Pons (tissue), 1 donor: Measurements from ENCODE around the gene USP10.

Experiments used
- DNase-seq: peaks from one replicate; pipeline ENCODE4 v3.0.0-alpha.2; 2016; ENCODE audit warnings: low spot score

Gene USP10

DNA sequence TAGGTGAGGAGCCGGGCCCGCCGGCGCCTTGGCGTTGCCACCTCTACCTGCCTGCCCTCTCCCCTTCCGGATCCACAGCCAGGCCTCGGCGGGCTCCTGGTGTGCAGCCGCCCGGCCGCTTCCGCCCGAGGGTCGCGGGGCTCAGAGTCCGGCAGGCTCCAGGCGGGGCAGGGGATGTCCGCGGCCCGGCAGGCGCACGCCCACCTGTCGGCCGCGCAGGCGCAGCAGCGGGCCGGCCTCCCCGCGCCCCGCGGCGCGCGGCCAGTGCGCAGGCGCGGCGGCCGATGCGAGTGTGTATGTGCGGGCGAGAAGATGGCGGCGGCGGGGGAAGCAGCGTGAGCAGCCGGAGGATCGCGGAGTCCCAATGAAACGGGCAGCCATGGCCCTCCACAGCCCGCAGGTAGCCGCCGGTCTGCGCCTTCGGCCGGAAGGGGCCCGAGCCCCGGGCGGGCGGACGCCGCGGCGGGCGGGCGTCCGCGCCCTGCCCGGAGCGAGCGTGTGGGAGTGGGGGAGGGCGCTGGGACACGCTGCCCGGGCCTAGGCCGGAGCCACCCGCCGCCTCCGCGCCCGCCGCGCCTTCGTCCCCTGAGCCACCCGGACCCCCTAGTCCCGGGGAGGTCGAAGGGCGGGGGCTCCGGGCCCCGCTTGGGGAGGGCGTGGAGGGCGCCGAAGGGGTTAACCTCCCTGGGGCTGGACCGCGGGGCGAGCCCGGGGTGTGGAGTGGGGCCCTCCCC is at the start of gene USP10:
USP10 (plus strand) TSS at position 289 of the 734 bp plus-strand sequence; CDS start at position 380, 91 bp downstream.
- peak; percentile 62 for DNase-seq

DNA sequence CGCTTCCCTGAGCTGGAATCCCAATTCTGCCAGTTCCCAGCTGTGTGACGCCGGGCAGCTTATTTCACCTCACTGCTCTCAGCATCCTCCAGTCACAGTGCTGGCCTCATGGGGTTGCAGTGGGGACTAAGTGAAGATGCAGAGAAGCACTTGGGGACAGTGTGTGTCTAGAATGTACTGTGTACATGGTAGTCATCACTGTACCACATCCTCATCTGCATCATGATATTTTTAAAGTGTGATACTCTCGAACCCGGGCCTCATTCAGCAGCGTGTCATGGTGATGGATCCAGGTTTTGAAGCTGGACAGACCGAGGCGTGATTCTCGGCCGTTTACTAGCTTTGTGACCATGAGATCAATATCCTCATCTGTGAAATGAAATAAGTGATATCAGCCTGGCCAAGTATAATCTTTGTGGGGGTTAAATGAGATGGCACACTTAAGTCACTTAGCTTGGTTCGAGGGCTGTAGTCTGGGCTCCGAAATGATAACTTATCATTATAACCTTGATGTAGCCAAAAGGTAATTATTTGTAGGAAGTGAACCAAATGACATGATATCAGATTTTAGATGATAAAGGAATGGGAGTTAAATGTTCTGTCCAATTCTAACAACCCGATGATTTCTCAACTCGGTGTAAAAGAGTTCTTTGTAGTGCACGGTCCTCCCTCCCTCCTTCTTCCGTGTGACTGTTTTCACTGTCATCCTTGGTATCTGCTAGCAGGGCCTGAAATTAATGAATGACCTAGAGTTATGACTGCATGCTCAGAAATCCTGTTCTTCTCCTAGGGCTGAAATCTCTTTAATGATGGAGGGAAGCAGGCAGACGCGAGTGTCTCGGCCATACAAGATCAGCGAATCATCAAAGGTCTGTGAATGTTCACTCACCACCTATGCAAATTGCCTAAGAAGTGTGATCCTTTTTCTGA is 49.5 kb upstream of the USP10 start:
- DNase-seq: peak; percentile 25

DNA sequence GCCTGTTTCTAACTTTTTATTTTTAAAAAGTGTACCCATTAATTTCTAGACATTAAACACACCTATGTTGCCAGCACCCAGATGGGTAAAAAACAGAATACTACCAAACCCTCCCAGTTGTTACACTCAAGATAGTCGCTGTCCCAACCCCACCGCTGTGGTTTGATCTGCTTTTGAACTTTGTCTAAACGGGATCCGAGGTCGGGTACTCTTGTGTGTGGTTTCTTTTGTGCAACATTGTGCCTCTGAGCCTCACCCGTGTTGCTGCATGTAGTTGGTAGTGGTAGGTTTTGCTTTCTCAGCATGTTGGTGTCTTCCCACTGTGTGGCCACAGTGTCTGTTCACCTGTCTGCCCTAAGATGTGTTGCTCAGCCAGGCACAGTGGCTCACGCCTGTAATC is 47.2 kb upstream of the USP10 start:
- no peak for DNase-seq

GRCh38 chr16:84654238-84654637 is 45.6 kb upstream of the USP10 start:
- no peak for DNase-seq

DNA sequence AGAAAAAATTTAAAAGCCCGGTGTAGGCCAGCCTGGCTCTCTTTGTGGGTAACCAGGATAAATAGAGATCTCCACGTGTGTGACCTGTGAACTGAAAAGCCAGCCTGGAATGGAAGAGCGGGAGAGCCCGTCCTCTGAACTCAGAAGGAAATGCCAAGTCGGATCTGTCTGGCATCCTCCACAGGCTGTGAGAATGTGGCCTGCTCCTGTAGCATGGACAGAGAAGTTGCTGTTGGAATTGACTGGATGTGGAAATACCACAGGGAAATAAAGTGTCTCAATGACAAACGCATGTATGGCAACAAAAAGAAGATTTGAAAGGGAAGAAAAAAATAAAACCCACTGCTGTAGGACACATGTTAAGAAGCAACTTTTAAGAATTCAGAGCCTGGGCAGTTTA is 44.8 kb upstream of the USP10 start:
- no peak for DNase-seq

DNA sequence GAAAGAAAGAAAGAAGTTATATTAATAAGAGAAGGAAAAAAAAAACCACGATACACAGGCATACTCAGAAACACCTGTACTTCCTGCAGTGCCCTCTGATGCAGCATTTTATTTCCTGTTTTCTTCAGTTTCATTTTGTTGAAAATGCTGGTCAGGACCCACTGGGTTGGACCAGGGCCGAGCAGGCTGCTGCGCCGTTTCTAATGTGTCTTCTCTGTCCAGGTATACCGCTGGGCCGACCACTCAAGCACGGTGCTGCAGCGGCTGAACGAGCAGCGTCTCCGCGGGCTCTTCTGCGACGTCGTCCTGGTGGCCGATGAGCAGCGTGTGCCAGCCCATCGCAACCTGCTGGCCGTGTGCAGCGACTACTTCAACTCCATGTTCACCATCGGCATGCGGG is 43.2 kb upstream of the USP10 start:
- no peak for DNase-seq

GRCh38 chr16:84657229-84657837 is 42.5 kb upstream of the USP10 start:
- no peak for DNase-seq

DNA sequence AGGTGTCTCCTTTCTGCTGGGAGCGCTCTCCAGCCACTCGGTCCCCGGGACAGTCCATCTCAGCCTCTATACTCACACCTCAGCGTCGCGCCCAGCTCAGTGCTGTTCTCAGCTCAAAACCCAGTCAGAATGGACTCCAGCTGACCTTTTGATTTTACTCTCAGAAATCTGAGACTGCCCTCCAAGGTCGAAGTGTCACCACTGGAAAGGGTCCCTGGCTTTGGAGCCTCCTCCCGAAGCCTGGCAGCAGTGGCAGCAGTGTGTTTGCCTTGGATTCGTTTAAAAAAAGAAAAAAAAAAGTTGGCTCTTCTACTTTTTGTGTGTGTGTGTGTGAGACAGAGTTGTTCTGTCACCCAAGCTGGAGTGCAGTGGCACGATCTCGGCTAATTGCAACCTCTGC is 41.1 kb upstream of the USP10 start:
- DNase-seq: no peak

DNA sequence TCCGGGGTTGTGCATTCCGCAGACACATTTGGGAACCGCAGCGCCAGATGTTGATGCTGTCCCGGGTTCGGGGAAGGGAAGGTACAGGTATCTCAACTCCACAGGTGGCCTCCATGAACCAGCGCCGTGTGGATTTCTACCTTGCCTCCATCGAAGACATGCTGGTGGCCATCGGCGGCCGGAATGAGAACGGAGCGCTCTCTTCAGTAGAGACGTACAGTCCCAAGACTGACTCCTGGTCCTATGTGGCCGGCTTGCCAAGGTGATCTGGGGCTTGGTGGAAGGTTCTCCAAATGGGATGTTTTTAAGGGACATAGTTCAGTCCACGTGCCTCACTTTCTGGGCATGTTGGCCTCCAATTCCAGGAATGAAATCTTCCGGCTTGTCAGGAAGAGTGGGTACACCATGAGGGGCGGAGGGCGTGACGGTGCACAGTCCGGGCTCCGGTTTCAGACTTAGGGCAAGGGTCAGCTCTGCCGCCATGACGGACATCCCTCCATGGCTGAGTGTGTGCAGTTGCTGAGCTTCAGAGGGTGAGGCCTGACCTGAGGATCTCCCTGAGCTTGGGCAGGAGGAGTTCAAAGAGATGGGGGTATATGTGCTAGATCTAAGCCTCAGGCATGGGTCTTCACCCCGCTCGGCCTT is 40.0 kb upstream of the USP10 start:
- DNase-seq: no peak

GRCh38 chr16:84660973-84661372 is 38.8 kb upstream of the USP10 start:
- DNase-seq: no peak

DNA sequence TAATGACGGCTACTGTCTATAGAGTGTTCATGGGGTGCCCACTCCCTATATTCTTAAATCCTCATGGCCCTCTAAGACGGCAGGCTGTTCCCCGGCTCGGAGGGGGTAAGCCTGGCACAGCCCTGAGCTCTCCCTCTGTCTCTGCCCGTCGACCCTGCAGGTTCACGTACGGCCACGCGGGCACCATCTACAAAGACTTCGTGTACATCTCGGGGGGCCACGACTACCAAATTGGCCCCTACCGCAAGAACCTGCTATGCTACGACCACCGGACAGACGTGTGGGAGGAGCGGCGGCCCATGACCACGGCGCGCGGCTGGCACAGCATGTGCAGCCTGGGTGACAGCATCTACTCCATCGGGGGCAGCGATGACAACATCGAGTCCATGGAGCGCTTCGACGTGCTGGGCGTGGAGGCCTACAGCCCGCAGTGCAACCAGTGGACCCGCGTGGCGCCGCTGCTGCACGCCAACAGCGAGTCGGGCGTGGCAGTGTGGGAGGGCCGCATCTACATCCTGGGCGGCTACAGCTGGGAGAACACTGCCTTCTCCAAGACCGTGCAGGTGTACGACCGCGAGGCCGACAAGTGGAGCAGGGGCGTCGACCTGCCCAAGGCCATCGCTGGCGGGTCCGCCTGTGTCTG is 38.3 kb upstream of the USP10 start:
- DNase-seq: no peak

GRCh38 chr16:84662471-84662870 is 37.3 kb upstream of the USP10 start:
- no peak for DNase-seq

DNA sequence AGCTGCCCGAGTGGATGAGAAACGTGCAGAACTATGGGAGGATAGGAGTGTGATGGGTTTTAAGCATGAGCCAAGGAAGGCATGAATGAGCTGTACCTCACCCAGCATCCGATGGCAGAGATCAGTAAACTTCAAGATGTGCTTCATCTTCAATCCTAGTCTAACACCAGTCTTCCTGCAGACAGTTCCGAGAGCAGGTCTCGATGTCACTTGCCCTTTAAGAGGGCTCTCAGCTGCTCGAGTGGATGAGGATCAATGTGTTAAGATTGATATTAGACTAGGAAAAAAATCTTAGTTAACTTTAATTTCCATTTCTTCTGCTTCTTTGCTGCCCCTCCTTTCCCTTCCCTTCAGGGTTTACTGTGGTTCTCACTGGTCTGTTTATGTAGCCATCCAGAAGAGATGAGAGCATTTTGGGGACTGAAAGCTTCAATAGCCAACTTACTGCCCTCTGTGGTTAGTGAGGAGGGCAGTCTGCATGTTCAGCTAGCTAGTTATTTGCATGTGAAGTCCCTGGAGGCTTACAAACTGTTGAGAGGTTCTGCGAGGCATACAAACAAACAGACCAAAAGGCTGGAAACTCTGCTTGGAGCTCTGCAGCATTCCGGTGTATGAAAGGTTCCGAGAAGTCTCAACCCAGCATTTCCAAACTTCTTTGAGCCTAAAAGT is 36.2 kb upstream of the USP10 start:
- DNase-seq: no peak

DNA sequence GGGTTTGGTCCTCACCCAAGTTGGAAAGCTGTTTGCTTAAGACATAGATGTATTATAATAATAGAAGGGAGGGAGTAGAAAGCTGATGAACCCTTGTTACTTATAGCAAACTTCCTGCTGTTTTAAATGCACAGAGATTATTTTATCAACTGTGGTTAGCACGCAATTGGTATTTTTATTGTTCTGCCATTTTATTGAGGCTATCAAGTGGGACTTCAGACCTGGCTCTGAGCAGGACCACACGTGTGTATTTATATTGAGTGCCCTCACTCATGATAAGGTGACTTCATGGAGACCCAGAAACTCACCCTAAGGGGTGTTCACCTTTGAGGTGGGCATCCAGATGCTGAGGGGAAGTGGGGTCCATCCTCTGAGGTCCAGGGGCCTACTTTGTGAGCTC is 34.4 kb upstream of the USP10 start:
- DNase-seq: no peak

- no peak for DNase-seq
Measured at GRCh38 chr16:84665843-84666242, 34.0 kb upstream of the USP10 start.

DNA sequence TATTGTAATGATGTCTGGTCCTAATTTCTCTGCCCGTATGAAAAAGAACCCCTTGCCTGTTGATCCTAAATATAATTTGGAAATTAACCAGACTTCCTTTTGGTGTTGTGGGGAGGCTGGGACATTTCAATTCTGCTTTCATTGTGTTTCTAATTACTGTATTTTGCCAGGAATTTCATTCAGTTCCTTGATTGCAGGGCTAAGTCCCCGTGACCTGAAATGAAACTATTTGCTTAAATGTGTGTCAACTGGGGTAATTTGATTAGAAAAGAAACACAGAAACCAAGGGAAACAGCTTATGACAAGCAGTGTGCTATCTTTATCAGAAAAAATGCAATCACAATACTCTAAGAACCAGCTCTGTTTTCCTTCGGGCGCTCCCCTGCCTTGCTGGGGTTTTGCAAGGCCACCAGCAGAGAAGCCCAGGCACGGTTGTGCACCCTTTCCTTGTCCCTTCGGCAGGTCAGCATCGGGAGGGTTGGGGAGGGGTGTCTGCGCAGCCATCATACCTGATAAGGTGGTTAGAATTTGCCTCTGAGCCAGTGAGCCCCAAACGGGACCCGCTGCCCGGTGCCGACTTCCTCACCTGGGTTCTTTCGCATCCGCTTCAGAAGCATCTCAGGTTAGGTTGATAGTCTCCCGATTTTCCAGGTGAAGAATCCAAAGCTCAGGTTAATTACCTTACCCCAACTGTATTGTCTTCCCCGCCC is 32.0 kb upstream of the USP10 start:
- DNase-seq: no peak

DNA sequence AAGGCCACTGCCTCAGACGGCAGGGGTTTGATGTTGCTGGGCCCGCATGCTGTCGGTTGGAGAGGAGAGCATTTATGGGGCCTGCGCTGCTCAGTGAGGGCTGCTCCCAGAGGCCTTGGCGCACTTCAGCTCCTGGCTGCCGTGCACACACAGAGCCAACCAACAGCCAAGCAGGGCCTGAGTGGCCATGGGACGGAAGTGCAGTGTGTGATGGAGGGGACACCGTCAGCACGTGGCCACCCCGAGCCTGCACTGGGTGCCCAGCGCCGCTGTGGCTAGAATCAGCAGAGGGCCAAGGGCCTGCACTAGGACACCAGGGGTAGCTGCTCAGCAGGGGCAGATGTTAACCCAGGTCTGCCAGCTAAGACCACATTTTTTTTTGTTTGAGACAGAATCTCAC is 29.7 kb upstream of the USP10 start:
- no peak for DNase-seq

GRCh38 chr16:84672276-84673202 is 27.3 kb upstream of the USP10 start:
- peak; percentile 45 for DNase-seq

- DNase-seq: no peak
Measured at GRCh38 chr16:84673203-84673535, 26.6 kb upstream of the USP10 start.

DNA sequence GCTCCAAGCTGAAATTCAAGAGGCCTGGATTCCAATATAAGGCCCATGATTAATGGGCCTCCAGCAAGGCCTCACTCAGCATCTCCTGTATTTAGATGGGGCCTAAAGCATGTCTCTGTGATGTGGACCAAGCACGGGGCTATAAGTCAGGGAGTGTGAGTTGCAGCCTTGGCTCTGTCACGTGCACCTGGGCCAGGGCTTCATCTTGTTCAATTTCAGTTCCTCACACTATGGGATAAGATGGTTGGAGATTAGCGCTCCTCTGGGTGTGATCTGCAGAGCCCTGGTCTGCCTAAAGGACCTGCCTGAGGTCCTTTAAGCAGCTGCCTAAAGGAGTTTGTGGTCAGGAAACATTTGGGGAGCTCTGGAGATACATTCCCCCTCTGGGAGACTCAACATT is 26.2 kb upstream of the USP10 start:
- no peak for DNase-seq
